EH (cell line): Measurements from ENCODE around the gene FEN1.
A peak's percentile ranks its signal among the peaks of the same experiment; 100 is the strongest.

Source experiments
- DNase-seq: peaks from one replicate; pipeline ENCODE4 v3.0.0-alpha.2; 2015; ENCODE audit warnings: low read depth

The FEN1 gene

DNA sequence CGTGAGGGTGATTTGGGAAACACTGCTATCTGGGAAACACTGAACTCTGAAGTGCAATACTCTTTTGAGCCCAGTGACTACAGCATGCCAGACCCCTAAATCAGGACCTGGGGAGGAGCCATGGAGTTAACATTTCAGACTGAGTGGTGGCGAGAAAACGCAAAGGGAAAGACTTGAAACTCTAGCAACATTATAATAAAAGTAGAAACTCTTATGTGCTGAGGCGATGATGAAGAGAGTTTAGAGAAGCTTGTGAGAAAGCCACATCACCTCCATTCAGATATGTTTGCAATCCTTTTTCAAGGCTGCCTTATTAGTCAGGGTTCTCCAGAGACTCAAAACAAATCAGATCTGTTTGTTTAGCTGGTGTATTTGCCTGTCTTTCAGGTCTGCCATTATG lies 1.9 kb downstream of the FEN1 start:
- DNase-seq = no peak

- DNase-seq = no peak
These were observed 2.7 kb downstream of the FEN1 start for GRCh38 chr11:61795459-61795858.

DNA sequence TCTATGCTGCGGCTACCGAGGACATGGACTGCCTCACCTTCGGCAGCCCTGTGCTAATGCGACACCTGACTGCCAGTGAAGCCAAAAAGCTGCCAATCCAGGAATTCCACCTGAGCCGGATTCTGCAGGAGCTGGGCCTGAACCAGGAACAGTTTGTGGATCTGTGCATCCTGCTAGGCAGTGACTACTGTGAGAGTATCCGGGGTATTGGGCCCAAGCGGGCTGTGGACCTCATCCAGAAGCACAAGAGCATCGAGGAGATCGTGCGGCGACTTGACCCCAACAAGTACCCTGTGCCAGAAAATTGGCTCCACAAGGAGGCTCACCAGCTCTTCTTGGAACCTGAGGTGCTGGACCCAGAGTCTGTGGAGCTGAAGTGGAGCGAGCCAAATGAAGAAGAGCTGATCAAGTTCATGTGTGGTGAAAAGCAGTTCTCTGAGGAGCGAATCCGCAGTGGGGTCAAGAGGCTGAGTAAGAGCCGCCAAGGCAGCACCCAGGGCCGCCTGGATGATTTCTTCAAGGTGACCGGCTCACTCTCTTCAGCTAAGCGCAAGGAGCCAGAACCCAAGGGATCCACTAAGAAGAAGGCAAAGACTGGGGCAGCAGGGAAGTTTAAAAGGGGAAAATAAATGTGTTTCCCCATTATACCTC lies 3.3 kb downstream of the FEN1 start:
- DNase-seq = no peak

DNA sequence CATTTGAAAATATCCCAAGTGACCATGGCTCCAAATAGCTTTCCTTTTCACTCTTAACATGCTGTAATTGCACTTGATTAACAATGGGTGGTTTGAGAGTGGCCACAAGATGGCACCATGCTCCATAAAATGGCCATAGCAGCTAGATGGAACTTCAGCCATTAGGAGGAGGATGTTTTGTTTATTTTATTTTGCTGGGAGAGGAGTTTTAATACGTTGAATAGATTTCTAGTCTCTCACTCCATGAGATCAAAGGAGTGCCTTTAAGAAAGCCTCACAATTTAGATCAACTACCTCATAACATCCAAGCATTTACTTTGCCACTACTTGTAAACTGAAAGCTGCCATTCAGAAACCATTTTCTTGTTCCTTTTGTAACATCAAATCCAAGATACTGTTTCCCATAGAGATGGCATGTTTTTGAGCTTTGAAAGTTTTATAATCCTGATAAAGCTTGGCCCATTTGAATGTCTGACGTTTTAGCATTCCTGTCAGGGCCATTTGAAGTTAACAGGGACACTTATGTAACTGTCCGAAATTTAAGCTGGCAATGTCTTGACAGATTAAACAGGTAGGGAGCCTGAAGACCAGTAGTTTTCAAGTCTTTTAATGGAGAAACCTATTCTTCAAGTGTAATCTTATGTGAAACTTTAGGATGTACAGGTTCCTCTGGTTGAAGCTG lies 4.7 kb downstream of the FEN1 start:
- peak; percentile 87 for DNase-seq

DNA sequence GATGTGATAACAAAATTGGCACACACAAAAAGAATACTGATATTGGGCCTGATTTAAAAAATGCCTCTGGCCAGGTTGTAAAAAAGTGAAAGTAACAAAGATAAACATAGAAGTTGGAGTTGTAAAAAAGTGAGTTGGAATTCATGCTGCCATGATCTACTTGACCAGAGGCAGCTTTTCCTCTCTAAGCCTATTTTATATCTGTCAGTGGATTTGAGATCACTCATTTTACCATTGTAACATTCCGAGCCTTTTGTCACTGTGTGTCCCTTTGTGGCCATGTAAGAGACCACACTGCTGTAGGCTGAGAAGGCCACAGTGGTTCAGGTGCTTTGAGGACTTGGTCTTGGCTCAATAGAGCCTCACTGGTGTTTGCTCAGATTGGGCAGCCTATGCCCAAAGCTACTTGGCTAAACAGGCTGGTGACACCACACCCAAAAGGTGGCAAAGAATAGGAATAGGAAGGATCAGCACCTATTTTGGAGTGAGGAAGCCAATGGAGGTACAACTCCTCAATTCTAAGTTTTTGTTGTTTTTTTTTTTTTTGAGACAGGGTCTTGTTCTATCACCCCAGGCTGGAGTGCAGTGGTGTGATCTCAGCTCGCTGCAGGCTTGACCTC lies 7.1 kb downstream of the FEN1 start:
- no peak for DNase-seq

DNA sequence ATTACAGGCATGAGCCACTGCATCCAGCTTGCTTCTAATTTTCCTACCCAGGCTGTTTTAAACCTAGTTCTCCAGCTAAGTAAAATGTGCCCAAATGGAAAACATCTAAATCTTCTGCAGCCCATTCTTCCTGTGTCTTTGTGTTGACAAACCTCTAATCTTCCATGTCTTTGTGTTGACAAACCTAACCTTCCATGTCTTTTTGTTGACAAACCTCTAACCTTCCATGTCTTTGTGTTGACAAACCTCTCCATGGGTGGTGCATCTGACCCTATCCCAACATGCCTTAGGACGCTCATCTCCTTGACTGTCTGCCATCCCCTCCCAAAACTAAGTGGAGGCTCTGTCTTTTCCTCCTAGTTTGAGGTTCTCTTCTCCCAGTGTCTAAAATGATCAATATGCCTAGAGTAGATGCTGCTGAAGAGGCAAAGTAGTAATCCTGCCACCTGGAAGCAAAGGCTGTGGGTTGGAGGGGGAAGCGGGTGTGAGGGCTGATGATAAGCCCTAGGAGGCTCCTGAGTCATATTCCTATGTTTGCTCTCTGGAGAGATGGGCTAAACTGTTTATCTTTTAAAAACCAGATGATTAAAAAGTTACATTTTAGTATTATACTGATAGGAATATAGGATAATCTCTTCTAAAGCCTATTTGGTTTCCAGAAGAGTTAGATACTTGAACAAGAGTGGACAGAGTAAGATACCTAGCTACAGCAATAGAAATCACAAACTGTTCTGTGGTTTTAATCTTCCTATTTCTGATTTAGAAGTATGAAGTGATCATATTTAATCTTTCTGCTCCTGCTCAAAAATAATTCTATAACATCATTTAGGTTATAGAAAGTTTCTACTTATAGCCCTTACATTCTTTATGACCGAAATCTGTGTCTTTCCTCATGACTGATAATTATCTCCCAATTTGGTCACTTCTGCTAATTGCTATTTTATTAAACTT lies 7.9 kb downstream of the FEN1 start:
- DNase-seq = no peak

GRCh38 chr11:61802605-61803004 lies 9.9 kb downstream of the FEN1 start:
- no peak for DNase-seq

- DNase-seq = no peak
These were observed 11.4 kb downstream of the FEN1 start for GRCh38 chr11:61803889-61804647.

DNA sequence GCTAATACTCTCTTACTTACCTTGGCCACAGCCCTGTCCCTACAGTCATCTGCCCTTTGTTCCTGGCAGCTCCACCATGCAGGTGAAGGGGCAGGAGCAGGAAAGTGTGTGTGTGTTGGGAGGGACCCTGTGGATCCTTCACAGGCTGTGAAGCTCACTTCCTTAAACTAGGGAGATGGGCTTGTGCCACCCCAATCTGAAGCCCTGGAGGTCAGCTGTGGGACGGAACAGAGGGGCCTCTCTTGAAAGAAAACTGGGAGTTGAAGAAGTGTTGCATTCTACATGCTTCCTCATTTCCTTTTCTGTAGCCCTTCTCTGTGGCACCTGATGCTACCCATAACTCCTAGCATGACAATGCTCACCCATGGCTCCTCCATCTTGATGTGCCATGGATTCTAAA lies 12.4 kb downstream of the FEN1 start:
- no peak for DNase-seq

GRCh38 chr11:61806785-61807184 lies 14.1 kb downstream of the FEN1 start:
- DNase-seq = no peak

DNA sequence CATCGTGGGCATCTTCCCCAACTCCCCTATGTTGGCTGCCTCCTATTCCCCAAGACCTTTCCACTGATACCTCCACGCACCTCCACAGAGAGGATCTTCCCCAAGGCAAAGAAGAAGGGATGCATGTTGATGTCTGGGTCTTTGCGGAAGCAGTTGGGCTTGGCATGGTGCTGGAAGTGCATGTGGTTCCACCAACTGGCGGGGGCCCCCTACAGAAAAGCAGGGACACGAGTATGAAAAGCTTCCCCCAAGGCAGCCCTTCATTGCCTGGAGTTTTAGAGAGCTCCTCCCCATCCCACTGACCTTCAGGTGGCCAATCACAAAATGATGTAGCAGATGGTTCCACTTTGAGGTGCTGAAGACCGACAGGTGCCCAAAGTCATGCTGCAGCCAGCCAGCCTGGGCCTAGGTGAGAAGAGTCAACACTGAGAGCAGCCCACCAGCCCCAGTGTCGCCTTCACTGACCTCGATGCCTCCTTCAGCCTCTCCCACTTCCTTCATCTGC lies 18.0 kb downstream of the FEN1 start:
- DNase-seq = no peak

GRCh38 chr11:61811831-61812230 lies 19.1 kb downstream of the FEN1 start:
- no peak for DNase-seq

GRCh38 chr11:61812736-61813411 lies 20.2 kb downstream of the FEN1 start:
- DNase-seq = no peak

GRCh38 chr11:61814247-61814957 lies 21.7 kb downstream of the FEN1 start:
- peak; percentile 49 for DNase-seq

GRCh38 chr11:61814958-61815789 lies 22.5 kb downstream of the FEN1 start:
- DNase-seq = peak; percentile 98

DNA sequence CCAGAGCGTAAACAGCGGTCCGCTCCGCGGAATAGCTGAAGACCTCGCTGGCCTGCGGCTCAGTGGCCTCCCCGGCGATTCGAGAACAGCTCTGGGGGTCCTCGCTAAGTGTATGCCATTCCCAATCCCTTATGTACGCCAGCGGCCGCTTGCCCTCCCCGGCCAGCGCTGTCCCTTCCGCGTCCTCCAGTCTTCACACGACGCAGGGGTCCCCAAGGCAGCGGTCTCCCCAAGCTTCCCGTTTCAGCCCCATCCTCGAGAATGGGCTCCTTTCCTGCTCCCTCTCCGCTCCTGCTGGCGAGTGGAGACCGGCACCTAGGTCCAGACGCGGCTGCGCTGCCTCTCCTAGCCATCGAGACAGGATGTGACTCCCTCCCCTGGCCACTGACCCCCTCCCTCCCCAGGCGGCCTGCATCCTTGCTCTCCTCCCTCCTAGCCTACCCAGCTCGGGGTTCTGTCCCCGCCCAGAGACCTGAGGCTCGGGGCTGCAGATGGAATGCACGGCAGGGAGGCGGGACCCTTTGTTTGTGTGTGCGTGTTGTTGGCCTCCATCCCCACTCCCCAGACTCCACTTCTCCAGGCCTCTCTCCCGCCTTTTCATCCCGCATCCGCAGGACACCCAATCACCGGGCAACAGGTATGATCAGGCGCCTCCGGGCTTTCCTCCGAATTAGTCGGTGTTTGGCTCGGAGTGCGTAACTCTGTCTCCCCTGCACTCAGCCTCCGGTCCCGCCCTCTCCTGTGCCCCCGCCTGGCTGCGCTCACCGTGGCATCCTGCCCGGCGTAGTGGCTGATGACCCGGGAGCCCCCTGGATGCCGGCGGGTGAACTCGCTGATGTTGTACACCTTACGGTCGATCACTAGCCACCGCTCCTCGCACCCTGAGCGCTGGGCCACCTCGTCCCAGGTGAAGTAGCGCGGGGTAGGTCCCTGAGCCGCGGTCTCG lies 23.4 kb downstream of the FEN1 start:
- peak; percentile 84 for DNase-seq

GRCh38 chr11:61816736-61817455 lies 24.2 kb downstream of the FEN1 start, which contains the start of gene FADS1:
FADS1 (minus strand) TSS chr11:61817003; CDS start chr11:61816929, 74 bp downstream.
- peak; percentile 94 for DNase-seq
